Measurements from ENCODE around the gene CLMP.
"Not testable (repeated sequence)": the region's sequence is repeated elsewhere in the genome, so short reads cannot be mapped to it uniquely, and the experiment has no call there.

The CLMP gene

GRCh38 chr11:123218451-123218850, 23.4 kb upstream of the CLMP start:
- no peak for DNase-seq (ENCODE audit: low spot score)

- DNase-seq (ENCODE audit: low spot score): no peak
Observed at GRCh38 chr11:123217897-123218296, 22.8 kb upstream of the CLMP start.

- DNase-seq (ENCODE audit: low spot score): no peak
Observed at GRCh38 chr11:123216249-123216648, 21.2 kb upstream of the CLMP start.

GRCh38 chr11:123214940-123215339, 19.9 kb upstream of the CLMP start:
- no peak for DNase-seq (ENCODE audit: low spot score)

- no peak for DNase-seq (ENCODE audit: low spot score)
Observed at GRCh38 chr11:123214396-123214795, 19.3 kb upstream of the CLMP start.

- no peak for DNase-seq (ENCODE audit: low spot score)
Observed at GRCh38 chr11:123213307-123213771, 18.3 kb upstream of the CLMP start.

- no peak for DNase-seq (ENCODE audit: low spot score)
Observed at GRCh38 chr11:123212406-123212805, 17.4 kb upstream of the CLMP start.

- no peak for DNase-seq (ENCODE audit: low spot score)
Observed at GRCh38 chr11:123211981-123212380, 16.9 kb upstream of the CLMP start.

GRCh38 chr11:123211149-123211852, 16.3 kb upstream of the CLMP start:
- DNase-seq (ENCODE audit: low spot score): no peak

- no peak for DNase-seq (ENCODE audit: low spot score)
Observed at GRCh38 chr11:123209591-123209990, 14.5 kb upstream of the CLMP start.

GRCh38 chr11:123206791-123207434, 11.9 kb upstream of the CLMP start:
- DNase-seq (ENCODE audit: low spot score): no peak

- not testable (repeated sequence) for DNase-seq (ENCODE audit: low spot score)
Observed at GRCh38 chr11:123206055-123206454, 11.0 kb upstream of the CLMP start.

- no peak for DNase-seq (ENCODE audit: low spot score)
Observed at GRCh38 chr11:123203934-123204333, 8.9 kb upstream of the CLMP start.

- no peak for DNase-seq (ENCODE audit: low spot score)
Observed at GRCh38 chr11:123203471-123203870, 8.4 kb upstream of the CLMP start.

- DNase-seq (ENCODE audit: low spot score): no peak
Observed at GRCh38 chr11:123202155-123203151, 7.4 kb upstream of the CLMP start.

- no peak for DNase-seq (ENCODE audit: low spot score)
Observed at GRCh38 chr11:123200264-123200663, 5.2 kb upstream of the CLMP start.

- no peak for DNase-seq (ENCODE audit: low spot score)
Observed at GRCh38 chr11:123197711-123198110, 2.7 kb upstream of the CLMP start.

- peak; percentile 54 for DNase-seq (ENCODE audit: low spot score)
Observed at GRCh38 chr11:123196060-123196714, 1.1 kb upstream of the CLMP start.

GRCh38 chr11:123194337-123195187, 486 bp downstream of the CLMP start:
- peak; percentile 80 for DNase-seq (ENCODE audit: low spot score)

GRCh38 chr11:123193742-123194141, 1.3 kb downstream of the CLMP start:
- DNase-seq (ENCODE audit: low spot score): no peak

GRCh38 chr11:123191939-123192338, 3.1 kb downstream of the CLMP start:
- no peak for DNase-seq (ENCODE audit: low spot score)
